Stimulated activated CD8-positive, alpha-beta memory T cell treated with anti-CD3 and anti-CD28 coated beads, Interleukin-12 subunit alpha, Interleukin-12 subunit beta, amount 100 ng/mL, for 4 hours (primary cell): ENCODE measurements around the gene ZNF487.
A peak's percentile ranks its signal among the peaks of the same experiment; 100 is the strongest.
"Not testable (repeated sequence)": the region's sequence is repeated elsewhere in the genome, so short reads cannot be mapped to it uniquely, and the experiment has no call there.

Experiments used
- DNase-seq: peaks from one replicate; pipeline ENCODE4 v3.0.0-alpha.2; 2020; ENCODE audit warnings: low read depth

The ZNF487 gene

DNA sequence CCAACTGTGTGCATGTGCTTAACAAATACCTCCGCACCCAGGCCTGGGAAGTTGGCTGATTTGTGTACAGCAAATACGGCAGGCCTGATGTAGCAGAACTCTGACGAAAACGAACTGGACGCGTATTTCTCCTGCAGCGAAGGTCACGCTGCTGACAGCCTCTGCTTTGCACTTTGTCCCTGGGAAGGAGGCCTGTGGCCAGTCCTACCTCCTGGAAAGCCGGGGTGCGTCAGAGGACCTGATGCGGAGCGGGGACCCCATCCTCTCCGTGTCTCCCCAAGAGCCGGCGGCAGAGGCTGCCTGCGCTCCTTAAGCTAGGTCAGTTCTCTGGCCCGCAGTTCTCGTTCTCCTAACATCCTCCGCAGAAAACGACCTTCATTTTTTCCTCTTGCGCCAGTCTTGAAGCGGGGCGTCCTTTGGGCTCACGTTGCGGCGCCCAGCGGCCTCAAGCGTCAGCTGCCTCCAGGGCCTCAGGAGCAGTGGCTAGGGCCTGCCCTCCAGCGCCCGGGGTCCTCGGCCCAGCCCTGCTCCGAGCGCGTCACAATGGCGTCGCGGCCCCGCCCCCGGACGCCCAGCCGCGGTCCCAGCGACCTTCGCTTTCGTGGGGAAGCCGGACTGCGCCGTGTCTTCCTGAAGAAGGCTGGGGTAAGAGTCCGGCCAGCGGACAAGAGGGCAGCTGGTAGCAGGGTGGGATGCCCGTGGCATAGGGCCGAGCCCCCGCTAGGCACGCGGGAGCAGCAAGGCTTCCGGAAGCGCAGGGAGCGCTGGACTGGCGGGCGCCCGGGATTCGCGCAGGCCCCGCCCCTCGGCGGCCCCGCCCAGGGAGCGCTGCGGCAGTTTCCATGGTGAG is at the start of gene ZNF487:
Gene ZNF487, plus strand, starts transcription at position 821 of the 850 bp plus-strand sequence. CDS start 38,703 bp downstream, outside the sequence.
- DNase-seq = peak; percentile 80

- no peak for DNase-seq
Measured at GRCh38 chr10:43387678-43388032, 49.3 kb upstream of the ZNF487 start.

DNA sequence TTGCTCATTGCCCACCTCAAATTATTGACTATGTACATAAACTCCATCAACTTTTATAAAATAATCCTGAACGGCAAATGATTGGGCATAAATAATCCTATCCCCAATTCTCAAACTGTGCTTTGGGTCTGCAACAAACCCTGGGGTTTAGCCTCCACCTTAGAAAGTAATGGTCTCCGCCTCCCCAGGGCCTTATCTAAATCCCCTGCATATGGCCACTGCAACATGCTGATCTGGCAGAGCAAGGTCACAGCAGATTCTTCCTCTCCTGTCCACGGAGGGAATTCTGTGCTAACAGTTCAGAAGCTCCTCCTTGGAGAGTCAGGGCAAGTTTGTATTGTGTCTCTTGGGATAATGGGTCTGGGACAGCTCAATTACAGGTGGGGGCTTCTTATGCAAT is 47.0 kb upstream of the ZNF487 start:
- DNase-seq = no peak

- DNase-seq = no peak
Measured at GRCh38 chr10:43390333-43390732, 46.6 kb upstream of the ZNF487 start.

DNA sequence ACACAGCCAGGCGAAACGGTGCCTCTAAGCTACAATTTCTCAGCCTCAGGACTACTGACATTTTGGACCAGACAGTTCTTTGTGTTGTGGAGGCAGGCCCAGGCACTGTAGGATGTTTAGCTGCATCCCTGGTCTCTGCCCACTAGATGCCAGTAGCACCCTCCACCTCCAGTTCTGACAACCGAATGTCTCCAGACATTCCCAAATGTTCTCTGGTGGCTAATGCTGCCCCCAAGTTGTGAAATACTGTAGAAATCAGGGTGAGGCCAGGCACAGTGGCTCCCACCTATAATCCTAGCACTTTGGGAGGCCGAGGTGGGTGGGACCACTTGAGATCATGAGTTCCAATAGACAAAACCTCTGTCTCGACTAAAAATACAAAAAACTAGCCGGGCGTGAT is 46.2 kb upstream of the ZNF487 start:
- DNase-seq = no peak

DNA sequence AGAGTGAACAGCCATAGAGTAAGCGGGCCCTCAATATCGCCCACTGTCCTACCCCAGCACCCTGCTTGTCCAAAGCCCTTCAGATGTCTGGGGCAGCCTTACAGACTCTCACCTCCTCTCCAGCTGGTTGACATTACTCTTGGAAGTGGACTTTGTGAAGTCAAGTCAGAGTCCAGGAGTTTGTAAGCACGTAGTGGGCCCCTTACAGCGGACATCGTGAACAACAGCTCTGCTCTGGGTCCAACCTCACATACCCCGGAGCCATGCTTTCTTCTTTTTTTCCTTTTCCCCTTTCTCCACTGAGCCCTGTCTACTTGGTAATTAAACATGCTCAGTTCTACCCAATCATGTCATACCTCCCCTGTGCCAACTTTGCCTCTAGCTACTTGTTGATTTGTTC is 45.4 kb upstream of the ZNF487 start:
- DNase-seq = no peak

DNA sequence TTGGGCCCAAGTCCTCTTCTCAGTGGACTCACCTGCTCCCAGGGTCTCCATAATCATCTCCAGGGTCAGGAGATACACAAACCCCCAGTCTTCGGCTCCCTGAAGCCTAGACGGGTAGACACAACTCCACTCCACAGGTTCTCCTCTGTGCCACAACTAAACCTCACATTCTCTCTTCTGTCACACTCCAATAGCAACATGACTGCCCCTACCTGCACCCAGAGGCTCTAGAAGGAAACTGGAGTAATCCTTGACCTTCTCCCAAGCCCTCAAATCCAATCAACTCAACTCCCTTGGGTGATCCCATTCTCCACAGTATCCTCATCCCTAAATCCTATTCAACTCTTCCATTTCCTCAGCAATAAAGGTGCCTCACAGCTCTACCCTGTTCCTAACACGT is 44.2 kb upstream of the ZNF487 start:
- DNase-seq = no peak

GRCh38 chr10:43393186-43393585 is 43.7 kb upstream of the ZNF487 start:
- not testable (repeated sequence) for DNase-seq

DNA sequence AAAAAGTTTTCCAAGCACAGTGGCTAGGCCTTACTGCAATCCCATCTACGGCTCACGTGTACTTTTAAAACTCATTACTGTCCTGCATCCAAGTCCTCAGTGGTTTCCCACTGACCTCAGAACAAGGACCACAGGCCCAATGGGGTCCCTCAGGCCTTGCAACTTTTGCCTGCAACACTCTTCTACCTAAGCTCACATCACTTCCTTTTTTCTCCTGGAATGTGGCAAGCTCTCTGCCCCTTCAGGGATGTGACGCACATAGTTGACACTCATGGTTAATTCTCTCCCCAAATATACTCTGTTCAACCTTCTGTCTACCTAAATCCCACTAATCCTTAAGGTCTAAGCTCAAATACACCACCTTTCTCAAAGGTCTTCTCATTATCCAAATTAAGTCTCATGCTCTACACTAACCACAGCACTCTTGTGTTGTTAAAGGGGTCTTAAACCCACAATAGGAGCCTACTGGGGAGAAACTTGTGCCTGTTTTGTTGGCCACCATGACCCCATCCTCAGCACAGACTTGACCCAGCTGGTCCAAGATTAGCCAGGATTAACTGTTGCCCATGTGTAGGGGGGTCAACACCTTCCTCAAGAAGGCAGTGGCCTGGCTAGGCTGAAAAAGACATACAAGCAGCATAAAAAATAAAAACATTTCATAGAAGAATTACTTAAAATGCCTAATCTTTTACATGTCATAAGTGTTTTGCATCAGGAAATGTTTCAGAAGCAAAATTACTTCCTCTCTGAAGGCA is 43.1 kb upstream of the ZNF487 start:
- DNase-seq = no peak

GRCh38 chr10:43394868-43395267 is 42.0 kb upstream of the ZNF487 start:
- DNase-seq = no peak

DNA sequence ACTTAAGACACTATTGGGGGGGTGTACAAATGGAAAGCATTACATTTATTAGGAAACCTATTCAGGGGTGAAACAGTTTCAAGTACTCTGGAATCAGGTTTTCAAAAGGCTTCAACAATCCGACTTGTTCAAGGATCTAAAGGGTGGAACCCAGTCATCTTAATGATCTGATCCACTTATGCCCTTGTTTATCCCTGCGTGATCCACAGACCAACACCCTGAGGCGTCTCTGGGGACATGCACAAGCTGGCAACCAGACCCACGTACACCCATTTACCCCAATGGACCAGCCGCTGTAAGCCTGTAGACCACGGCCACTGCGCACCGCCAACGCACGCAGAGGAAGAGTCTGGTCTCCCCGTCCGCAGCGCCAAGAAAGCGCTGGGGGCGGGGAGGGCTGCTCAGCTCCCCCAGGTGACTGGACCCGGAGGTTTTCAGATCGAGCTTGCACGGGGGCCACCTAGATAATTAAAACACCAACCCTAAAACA is 41.3 kb upstream of the ZNF487 start:
- DNase-seq = no peak

GRCh38 chr10:43396061-43396927 is 40.6 kb upstream of the ZNF487 start:
- DNase-seq = peak; percentile 48

DNA sequence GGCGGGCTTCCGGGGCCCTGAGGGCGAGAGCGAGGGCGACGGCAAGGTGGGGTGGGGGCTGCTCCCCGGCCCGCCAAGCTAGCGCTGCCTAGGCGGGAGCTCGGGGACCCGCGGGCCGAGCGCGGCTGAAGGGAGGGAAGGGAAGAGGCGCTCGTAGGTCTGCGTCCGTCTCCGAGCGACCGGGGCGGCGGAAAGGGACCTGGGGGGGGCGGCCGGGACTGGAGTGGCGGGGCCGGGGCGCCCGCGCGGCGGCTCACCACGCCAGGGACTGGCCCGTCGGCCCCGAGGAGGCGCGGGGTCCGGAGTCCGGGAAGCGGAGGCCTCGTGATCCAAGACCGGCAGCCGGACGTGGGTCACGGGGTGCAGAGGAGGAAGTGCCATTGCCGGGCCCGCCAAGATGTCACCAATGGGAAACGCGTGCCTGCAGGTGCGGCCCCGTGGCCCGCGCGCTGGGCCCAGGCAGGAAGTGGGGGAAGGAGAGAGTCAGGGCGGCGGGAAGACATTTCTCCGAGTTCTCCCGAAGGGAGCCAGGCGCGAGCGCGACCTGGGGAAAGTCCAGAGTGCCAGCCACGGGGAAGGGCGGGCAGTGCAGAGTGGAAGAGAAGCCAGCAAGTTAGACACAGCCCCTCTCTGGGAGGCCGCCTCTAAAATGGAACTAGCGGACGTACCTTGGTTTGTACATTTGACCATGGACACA is 39.8 kb upstream of the ZNF487 start:
- peak; percentile 55 for DNase-seq

- no peak for DNase-seq
Measured at GRCh38 chr10:43398939-43399319, 38.0 kb upstream of the ZNF487 start.

DNA sequence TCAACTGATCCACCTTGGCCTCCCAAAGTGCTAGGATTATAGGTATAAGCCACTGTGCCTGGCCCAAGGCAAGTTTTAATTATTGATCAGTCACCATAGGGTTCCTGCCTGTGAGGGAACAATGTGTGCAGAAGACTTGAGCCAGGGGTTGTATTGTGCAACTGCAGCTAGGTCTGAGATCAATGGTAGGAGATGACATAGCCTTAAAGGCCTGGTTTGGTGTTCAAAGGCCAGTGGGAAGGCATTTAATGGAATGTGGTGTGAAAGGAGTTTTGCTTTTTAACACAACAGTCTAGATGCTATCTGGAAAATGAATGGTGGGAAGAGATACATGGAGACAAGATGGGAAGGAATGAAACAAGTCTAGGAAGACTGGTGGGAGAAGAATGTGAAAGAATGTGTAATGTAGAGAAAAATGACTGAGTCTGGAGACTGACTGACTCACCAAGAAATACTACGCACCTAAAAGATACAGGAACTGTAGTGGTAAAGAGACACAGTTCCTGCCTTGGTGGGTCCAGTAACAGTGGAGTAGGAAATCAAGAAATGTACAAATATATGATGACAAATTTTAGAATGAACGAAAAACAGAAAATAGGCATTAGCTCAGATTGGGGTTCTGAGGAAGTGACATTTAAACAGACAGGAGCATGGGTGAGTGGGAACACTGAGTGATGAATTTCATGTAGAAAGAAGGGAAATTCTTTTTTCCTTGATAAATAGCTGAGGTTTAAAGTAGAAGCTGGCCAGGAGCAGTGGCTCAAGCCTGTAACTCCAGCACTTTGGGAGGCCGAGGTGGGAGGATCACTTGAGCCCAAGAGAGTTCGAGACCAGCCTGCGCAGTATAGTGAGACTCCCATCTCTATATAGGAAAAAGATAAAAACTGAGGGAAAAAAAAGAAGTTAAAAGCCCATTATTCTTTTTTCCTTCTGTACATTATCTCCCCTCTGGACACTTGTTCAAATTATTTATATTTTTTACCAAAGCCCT is 37.3 kb upstream of the ZNF487 start:
- DNase-seq = no peak

DNA sequence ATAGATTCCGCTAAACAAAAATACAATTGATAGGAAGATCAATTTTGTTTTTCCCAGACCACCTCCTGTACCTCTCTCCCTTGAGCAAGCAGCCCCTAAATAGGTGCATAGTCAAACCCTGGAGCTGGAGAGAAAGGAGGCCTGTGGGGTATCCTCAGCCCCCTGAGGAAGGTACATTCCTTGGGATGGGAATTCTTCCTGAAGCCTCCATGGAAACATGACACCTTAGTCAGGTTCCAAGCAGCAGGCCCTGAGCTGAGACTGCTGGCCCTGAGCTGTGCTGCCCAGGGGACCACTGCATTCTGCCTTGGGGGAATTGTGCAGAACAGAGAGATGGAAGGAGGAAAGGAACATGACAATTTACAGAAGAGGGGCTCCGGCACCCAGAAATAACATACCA is 35.3 kb upstream of the ZNF487 start:
- DNase-seq = no peak

- DNase-seq = no peak
Measured at GRCh38 chr10:43402176-43402575, 34.7 kb upstream of the ZNF487 start.

- no peak for DNase-seq
Measured at GRCh38 chr10:43402880-43403452, 33.9 kb upstream of the ZNF487 start.

DNA sequence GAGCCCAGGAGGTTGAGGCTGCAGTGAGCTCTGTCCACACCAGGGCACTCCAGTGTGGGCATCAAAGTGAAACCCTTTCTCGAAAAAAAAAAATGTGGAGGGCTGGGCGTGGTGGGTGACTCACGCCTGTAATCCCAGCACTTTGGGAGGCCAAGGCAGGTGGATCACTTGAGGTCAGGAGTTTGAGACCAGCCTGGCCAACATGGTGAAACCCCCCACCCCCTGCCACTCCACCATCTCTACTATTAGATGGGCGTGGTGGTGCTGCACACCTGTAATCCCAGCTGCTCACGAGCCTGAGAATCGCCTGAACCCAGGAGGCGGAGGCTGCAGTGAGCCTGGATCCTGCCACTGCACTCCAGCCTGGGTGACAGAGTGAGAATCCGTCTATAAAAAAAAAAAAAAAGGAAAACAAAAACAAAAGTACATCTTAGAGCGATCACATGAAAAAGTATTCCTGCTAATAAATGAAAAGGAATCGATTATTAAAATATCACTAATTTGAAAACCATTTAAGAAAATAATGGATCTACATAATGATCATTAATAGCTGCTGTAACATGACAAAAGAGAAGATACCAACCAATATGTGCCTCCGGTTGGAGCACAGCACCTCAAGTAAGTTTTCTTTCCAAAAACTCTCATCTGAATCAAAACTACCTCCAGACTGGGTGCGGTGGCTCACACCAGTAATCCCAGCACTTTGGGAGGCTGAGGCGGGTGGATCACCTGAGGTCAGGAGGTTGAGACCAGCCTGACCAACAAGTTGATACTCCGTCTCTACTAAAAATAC is 32.8 kb upstream of the ZNF487 start:
- DNase-seq = no peak
